C4-2B (cell line): Measurements from ENCODE around the gene ANKMY1.

ENCODE experiments used
- H3K27ac ChIP-seq: fragments of 450-650 bp; 2 replicates; pipeline ENCODE4 v1.5.1; 2017
- ZFX ChIP-seq: fragments of 450-650 bp; IDR thresholded peaks from 2 replicates; pipeline ENCODE4 v1.6.1; 2017
- TF ChIP-seq, protein P1 (sequence below): fragments of 450-650 bp; conservative IDR thresholded peaks from 2 replicates; pipeline ENCODE4 v1.5.1; 2017; ENCODE audit warnings: mild to moderate bottlenecking

The ANKMY1 gene

DNA sequence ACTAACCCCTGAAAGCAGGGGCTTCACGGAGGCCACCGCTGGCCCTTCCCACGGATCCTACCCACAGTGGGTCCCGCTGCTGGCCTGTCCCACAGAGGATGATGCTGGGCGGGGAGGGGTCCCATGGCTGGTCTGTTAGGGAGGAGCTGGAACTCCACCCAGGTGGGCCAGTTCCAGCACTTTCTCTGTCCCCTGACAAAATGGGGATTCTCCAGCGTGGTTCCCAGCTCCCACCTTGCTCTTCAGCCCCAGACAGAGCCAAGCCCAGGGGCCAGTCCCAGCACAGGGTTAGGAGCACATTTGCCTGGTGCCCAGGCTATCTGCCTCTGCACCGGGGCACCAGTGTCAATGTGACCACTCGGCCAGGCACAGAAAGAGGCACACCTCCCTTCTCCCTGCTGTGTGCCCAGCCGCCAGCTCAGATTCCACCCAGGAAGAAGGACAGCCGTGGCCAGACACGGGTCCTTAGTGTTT, 50.0 kb downstream of the ANKMY1 start:
- no peak for TF ChIP-seq ZFX
- TF ChIP-seq, protein P1, sequence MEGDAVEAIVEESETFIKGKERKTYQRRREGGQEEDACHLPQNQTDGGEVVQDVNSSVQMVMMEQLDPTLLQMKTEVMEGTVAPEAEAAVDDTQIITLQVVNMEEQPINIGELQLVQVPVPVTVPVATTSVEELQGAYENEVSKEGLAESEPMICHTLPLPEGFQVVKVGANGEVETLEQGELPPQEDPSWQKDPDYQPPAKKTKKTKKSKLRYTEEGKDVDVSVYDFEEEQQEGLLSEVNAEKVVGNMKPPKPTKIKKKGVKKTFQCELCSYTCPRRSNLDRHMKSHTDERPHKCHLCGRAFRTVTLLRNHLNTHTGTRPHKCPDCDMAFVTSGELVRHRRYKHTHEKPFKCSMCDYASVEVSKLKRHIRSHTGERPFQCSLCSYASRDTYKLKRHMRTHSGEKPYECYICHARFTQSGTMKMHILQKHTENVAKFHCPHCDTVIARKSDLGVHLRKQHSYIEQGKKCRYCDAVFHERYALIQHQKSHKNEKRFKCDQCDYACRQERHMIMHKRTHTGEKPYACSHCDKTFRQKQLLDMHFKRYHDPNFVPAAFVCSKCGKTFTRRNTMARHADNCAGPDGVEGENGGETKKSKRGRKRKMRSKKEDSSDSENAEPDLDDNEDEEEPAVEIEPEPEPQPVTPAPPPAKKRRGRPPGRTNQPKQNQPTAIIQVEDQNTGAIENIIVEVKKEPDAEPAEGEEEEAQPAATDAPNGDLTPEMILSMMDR = no peak
- no peak overlapping the region for H3K27ac ChIP-seq

DNA sequence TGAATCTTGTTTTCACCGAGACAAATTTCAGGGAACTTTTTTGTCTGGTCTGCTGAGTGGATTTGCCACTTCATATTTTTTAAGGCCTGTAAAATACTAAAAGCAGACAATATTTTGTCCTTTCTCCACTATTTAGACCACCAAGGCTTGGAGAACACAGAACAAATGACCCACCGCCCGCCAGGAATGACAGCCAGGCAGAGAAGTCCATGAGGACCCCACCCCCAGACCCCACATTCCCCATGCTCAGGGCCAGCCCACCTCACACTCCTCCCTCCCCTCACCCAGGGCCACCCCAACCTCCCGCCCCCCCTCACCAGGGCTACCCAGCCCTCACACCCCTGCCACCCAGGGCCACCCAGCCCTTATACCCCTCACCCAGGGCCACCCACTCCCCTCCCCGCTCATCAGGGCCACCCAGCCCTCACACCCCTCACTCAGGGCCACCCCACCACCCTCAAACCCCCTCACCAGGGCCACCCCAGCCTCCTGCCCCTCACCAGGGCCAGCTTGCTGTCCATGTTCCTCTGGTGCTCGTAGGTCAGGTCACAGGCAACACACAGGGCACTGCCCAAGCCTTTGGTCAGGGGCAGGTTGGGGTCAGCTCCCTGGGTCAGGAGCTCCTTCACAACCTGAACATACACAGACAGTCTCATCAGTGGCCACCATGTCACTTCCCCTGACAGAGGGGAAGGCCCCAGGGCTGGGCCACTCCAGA, 50.6 kb downstream of the ANKMY1 start:
- TF ChIP-seq, protein P1 = no peak
- no peak for TF ChIP-seq ZFX

DNA sequence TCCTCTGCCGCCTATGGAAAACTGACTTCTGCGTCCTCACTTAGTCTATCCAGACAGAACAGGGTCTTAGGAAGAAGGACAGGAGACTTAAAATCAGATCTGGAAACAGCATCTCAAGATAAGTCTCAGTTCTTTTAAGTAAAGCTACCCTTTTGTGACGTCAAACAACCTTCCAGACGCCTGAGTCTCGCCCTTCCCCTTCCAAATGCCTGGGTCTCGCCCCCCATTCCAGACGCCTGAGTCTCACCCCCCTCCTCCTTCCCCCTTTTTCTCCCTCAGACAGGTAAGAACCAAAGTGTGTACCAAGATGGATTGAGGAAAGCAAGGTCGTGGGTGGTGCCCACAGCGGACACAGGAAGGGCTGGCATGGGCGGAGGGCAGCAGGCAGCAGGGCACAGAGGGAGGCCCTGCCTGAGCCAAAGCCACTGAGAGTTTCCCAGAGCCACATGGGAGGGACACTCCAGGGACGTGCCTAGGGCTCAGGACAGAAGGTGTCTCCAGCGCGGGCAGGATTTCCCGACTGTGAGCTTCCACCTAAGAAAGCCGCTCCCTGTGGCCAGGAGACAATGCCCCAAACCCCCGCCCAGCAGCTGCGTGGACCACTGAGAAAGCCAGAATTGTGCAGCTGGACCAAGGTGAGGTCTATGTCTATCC, 51.3 kb downstream of the ANKMY1 start:
- no peak for TF ChIP-seq ZFX
- TF ChIP-seq, protein P1 = no peak
- no peak overlapping the region for H3K27ac ChIP-seq

More for the DNA sequence above, 50.6 kb downstream of the ANKMY1 start:
- no peak overlapping the region for H3K27ac ChIP-seq

DNA sequence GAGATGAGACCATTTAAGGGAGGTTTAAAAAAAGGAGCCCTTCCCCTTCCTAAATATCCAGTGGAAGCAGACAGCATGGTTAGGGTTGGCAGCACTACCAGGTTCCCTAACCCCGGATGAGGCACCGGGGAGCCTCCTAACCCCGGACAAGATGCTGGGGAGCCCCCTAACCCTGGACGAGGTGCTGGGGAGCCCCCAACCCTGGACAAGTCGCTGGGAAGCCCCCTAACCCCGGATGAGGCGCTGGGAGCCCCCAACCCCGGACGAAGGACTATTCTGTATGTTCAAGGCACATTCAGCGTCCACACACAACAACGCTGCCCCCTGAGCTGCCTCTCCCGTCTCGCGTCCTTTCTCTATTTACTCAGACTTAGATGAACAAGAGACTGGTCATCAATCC, 51.9 kb downstream of the ANKMY1 start:
- no peak overlapping the region for H3K27ac ChIP-seq
- TF ChIP-seq ZFX = no peak
- TF ChIP-seq, protein P1 = no peak

DNA sequence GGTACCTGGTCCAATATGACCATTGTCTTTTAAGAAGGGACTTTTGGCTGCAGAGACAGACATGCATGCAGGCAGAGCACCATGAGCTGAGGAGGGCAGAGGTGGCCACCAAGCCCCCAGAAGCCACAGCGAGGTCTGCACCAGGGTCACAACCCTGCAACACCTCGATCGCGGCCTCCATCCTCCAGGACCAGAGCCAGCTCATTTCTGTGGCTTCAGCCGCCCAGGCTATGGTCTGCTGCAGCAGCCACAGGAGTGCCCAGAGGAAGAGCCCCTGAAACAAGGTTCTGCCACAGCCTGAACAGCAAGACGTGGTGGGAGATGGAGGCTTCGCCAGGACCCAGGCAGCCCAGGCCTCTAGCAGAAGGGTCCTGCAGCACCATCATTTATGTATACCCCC, 53.9 kb downstream of the ANKMY1 start:
- no peak overlapping the region for H3K27ac ChIP-seq
- TF ChIP-seq ZFX = no peak
- TF ChIP-seq, protein P1 = no peak

DNA sequence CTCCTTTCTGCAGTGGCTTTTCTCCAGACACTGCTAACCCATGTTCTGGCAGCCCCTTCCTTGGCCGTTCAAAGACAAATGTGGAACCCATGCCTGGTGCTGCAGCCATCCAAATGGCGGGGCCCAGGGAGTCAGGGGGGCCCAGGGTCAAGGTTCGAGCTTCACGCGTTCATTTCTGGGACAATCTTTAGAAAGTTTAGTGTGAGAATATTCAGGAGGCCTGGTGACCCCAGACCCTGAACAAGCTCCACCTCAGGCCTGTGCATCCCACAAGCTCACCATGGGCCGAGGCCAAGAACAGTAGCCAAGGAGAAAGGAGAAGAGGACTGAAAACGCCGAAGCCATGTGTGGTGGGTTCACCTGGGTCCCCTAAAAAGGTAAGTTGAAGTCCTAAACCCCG, 54.4 kb downstream of the ANKMY1 start:
- no peak overlapping the region for H3K27ac ChIP-seq
- no peak for TF ChIP-seq ZFX
- TF ChIP-seq, protein P1 = no peak

DNA sequence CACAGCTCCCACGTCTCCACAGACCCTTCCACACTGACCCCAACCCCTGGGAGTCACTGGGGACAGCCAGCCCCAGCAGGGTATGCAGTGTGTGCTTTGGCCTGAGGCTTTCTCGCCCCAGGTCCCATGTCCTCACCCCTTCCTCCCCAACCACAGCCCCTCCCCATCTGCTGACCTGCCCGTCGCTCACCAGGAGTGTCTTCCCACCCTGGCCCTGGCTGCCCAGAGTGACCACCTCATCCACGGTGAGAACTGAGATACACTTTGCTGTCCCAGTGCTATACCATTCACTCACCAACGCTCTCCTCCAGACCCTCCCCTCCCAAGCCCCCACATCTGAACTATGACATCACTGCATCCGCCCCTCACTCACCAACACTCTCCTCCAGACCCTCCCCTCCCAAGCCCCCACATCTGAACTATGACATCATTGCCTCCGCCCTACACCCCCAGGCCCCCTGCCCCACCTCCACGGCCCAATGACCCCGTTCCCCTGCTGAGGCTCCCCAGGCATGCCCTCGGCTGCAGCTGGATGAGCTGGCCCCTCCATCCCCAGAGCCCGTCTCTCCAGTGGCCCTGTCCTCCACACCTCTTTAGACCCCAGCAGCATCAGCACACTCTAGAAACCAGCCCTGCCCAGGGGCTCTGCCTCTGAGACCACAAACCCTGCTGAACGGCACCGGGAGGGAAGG, 55.2 kb downstream of the ANKMY1 start:
- TF ChIP-seq ZFX = no peak

More for the DNA sequence above, 55.2 kb downstream of the ANKMY1 start:
- no peak overlapping the region for H3K27ac ChIP-seq
